Measurements from ENCODE around the gene LYZL2.

GRCh38 chr10:30674796-30675195 is 45.2 kb upstream of the LYZL2 start:
- TF ChIP-seq CTCF (IDR thresholded peaks at IDR 0.05; ENCODE audit: low read depth, low read length, missing input control) (no peak), SP1 (IDR thresholded peaks at IDR 0.05) (no peak), YY1 (IDR thresholded peaks at IDR 0.05) (no peak), TAF1 (conservative IDR thresholded peaks at IDR 0.05) (no peak), EGR1 (IDR thresholded peaks at IDR 0.05; ENCODE audit: low read depth in 2 of 2) (no peak), RAD21 (IDR thresholded peaks at IDR 0.05) (no peak), JUND (IDR thresholded peaks at IDR 0.05) (no peak), FOXA1 (IDR thresholded peaks at IDR 0.05) (no peak), ATF3 (IDR thresholded peaks at IDR 0.05) (no peak), MAX (IDR thresholded peaks at IDR 0.05) (no peak), HNF4G (IDR thresholded peaks at IDR 0.05) (no peak), GABPA (IDR thresholded peaks at IDR 0.05 in 1 of 2, conservative IDR thresholded peaks at IDR 0.05 in 1 of 2) (no peak)
- TF ChIP-seq, protein P1, sequence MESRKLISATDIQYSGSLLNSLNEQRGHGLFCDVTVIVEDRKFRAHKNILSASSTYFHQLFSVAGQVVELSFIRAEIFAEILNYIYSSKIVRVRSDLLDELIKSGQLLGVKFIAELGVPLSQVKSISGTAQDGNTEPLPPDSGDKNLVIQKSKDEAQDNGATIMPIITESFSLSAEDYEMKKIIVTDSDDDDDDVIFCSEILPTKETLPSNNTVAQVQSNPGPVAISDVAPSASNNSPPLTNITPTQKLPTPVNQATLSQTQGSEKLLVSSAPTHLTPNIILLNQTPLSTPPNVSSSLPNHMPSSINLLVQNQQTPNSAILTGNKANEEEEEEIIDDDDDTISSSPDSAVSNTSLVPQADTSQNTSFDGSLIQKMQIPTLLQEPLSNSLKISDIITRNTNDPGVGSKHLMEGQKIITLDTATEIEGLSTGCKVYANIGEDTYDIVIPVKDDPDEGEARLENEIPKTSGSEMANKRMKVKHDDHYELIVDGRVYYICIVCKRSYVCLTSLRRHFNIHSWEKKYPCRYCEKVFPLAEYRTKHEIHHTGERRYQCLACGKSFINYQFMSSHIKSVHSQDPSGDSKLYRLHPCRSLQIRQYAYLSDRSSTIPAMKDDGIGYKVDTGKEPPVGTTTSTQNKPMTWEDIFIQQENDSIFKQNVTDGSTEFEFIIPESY (IDR thresholded peaks at IDR 0.05), result no peak
- TF ChIP-seq, protein P2, sequence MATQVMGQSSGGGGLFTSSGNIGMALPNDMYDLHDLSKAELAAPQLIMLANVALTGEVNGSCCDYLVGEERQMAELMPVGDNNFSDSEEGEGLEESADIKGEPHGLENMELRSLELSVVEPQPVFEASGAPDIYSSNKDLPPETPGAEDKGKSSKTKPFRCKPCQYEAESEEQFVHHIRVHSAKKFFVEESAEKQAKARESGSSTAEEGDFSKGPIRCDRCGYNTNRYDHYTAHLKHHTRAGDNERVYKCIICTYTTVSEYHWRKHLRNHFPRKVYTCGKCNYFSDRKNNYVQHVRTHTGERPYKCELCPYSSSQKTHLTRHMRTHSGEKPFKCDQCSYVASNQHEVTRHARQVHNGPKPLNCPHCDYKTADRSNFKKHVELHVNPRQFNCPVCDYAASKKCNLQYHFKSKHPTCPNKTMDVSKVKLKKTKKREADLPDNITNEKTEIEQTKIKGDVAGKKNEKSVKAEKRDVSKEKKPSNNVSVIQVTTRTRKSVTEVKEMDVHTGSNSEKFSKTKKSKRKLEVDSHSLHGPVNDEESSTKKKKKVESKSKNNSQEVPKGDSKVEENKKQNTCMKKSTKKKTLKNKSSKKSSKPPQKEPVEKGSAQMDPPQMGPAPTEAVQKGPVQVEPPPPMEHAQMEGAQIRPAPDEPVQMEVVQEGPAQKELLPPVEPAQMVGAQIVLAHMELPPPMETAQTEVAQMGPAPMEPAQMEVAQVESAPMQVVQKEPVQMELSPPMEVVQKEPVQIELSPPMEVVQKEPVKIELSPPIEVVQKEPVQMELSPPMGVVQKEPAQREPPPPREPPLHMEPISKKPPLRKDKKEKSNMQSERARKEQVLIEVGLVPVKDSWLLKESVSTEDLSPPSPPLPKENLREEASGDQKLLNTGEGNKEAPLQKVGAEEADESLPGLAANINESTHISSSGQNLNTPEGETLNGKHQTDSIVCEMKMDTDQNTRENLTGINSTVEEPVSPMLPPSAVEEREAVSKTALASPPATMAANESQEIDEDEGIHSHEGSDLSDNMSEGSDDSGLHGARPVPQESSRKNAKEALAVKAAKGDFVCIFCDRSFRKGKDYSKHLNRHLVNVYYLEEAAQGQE (IDR thresholded peaks at IDR 0.05), result no peak

Data from liver (tissue), 3 donors.